GM13976 (cell line): ENCODE results near the gene CC2D2B.

Experiments used
- DNase-seq: peaks from one replicate; pipeline ENCODE4 v3.0.0; 2012; ENCODE audit warnings: low spot score
- in situ Hi-C: fragments of 300-500 bp; cut with MboI; formaldehyde crosslinking; loops from one replicate; pipeline ENCODE4 v1.12.0; 2022; ENCODE audit warnings: low sequenced_read_pairs, mixed read lengths, inconsistent platforms; ENCODE audit not compliant: unreplicated experiment
- TF ChIP-seq, protein P1 (sequence below): IDR thresholded peaks from 2 replicates; pipeline ENCODE4 v1.5.1; 2012; ENCODE audit warnings: borderline replicate concordance, mild to moderate bottlenecking; ENCODE audit not compliant: insufficient read depth; ENCODE audit errors: extremely low read depth, missing control alignments, control extremely low read depth

CC2D2B gene

DNA sequence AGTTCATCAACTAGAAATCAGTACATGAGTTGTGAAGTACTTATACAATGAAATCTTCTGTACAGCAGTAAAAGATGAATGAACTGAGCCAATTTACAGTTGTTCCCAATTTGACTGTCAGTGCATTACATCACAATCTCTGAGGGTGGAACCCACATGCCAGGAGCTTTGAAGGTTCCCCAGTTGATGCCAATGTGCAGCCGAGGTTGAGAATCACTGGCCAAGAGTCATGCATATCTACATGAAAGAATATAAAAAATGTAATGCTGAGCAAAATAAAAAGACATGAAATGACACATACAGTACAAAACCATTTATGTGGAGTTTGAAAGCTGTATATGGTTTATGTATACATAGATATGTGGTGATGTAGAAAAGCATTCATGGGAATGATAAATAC is 113.6 kb downstream of the CC2D2B start:
- TF ChIP-seq, protein P1, sequence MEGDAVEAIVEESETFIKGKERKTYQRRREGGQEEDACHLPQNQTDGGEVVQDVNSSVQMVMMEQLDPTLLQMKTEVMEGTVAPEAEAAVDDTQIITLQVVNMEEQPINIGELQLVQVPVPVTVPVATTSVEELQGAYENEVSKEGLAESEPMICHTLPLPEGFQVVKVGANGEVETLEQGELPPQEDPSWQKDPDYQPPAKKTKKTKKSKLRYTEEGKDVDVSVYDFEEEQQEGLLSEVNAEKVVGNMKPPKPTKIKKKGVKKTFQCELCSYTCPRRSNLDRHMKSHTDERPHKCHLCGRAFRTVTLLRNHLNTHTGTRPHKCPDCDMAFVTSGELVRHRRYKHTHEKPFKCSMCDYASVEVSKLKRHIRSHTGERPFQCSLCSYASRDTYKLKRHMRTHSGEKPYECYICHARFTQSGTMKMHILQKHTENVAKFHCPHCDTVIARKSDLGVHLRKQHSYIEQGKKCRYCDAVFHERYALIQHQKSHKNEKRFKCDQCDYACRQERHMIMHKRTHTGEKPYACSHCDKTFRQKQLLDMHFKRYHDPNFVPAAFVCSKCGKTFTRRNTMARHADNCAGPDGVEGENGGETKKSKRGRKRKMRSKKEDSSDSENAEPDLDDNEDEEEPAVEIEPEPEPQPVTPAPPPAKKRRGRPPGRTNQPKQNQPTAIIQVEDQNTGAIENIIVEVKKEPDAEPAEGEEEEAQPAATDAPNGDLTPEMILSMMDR: no peak
- in situ Hi-C loops: loop anchor here (10.0 kb wide), 2 partner anchors 203 to 293 kb away; no protein-coding TSS in a partner anchor

DNA sequence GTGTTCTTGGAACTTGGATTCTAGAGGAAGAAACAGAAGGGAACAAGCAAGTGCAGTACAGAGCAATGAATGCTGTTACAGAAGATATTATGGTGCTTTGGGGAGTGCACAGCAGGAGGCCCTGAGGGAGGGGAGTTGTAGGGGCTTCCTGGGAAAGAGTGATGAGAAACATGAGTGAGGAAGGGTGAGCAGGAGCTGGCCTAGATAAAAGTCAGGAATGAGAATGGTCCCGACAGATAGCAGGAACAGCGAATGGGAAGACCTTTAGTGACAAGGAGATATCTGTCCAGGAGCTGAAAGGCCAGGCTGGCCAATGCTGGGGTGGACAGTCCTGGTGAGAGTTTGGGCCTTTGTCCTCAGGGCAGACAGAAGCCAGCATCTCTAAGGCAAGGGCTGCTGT is 115.0 kb downstream of the CC2D2B start:
- TF ChIP-seq, protein P1: no peak
- in situ Hi-C loops: loop anchor here (10.0 kb wide), 2 partner anchors 202 to 292 kb away; no protein-coding TSS in a partner anchor
- DNase-seq: no peak

More for the DNA sequence above, 113.6 kb downstream of the CC2D2B start:
- no peak for DNase-seq

DNA sequence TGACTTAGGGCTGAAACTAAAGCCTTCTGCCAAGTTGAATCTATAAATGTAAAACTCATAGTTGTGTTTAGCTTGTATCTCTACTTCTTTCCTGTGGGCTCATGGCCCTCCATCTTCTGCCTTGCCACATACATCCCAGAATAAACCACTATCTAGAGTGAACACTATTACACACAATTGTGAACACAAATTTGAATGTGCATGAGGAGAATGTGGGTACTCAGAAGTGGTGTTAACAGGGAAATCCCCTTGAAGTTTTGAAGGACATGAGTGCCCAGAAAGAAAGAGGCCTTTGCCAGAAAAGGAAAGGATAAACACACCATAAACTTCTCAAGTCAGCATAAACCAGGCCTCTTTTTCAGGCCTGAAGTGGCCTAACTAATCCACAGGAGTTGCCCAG is 115.4 kb downstream of the CC2D2B start:
- in situ Hi-C loops: loop anchor here (10.0 kb wide), 2 partner anchors 202 to 292 kb away; no protein-coding TSS in a partner anchor
- DNase-seq: no peak
- TF ChIP-seq, protein P1: no peak

DNA sequence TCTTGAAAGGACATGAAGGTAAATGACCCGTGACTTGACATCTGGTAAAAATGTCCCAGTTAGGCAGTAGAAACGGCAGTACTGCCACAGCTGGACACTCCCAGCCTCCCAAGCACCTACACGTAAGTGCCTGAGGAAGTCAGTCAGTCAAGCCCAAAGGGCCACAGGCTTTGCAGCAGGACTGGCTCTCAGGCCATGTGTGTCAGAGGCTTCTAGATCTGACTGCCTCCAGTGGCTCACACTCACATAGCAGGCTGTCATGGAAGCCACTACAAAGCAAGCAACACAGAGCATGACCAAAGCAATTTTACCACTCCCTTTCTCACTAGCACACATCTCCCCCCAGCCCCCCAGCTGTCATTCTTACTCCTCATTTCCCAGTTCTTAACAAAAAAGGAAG is 117.8 kb downstream of the CC2D2B start:
- TF ChIP-seq, protein P1: peak; percentile 7
- in situ Hi-C loops: loop anchor here (10.0 kb wide), 2 partner anchors 199 to 289 kb away; no protein-coding TSS in a partner anchor
- DNase-seq: no peak

DNA sequence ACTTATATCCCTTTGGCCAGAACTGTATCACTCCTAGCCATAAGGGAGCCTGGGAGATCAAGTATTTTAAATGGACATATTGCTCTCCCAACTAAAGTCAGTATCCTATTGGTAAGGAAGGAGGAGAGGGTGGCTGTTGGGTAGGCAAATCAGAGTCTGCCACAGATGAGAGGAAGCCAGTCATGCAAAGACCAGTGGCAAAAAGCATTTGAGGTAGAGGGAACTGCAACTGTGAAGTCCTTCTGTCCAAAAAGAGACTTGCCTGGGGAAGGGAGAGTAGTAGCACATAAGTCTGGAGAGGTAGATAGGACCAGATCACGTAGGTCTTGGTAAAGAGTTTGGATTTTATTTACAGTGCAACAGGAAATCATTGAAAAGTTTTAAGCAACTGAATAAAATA is 126.8 kb downstream of the CC2D2B start:
- TF ChIP-seq, protein P1: no peak
- in situ Hi-C loops: no loop called here
- DNase-seq: no peak

DNA sequence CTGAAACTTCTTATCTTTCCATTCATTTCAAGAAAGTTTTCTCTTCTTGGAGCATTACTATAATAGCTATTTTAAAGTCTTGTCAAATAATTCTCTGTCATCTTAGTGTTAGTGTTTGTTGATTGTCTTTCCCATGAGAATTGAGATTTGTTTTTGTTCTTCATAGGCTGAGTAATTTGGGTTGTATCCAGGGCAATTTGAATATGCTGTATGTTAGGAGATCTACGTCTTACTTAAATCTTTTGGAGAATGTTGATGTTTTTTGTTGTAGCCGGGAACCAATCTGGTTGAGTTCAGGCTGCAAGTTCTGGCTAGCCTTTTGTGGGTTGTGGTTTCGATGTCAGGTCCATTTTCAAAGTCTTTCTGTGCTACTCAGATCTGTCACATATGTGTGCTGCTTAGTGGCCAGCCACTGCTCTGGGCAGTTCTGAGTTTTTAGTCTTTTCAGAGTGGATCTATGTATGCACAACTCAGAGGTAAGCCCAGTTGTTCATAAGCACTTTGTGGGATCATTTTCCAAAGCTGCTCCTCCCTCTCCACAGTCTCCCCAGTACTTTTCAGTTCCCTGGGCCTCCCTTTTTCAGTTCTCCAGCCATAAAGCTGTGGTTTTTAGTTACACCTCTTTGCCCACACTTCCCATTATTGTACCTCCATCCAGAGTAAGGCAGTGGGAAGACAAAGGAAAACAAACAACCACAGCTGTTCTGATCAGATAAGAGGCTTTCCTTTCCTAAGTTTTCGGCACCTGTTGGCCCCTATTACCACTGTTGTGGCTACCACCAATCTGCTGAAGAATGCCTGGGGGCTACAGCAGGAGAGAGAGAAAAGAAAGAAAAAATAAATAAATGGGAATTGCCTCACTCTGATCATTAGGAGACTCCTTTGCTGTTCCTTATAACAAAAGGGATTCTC is 131.0 kb downstream of the CC2D2B start:
- in situ Hi-C loops: no loop called here
- TF ChIP-seq, protein P1: no peak
- DNase-seq: no peak

DNA sequence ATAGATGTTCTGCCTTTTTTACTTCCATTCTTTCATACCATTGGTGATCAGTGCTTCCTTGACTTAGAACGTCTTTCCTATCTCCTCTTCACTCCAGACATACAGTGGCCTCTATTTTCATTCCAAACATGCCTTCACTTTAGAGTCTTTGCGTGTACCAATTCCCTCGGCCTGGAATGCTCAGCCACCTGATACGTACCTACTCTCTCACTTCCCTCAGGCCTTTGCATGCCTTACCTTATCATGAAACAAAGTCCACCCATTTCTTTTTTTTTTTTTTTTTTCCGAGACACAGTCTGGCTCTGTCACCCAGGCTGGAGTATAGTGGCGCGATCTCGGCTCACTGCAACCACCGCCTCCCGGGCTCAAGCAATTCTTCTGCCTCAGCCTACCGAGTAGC is 133.4 kb downstream of the CC2D2B start:
- no peak for DNase-seq
- TF ChIP-seq, protein P1: no peak
- in situ Hi-C loops: no loop called here
